Esophagus squamous epithelium (tissue), 4 donors: Measurements from ENCODE around the gene APOBEC2.

Experiments
- CTCF ChIP-seq, 6 experiments: fragments of 450-650 bp in 4 of 6; fragments of 200-600 bp in 2 of 6; sonication (generic) in 2 of 6; IDR thresholded peaks; one replicate each; pipeline ENCODE4 v1.5.1; 2016 to 2019; ENCODE audit warnings: antibody characterized with exemption in 6 of 6, mild to moderate bottlenecking in 4 of 6, moderate library complexity in 4 of 6
- POLR2A ChIP-seq, 4 donors: fragments of 450-650 bp; IDR thresholded peaks; one replicate each; pipeline ENCODE4 v1.6.1; 2017; ENCODE audit warnings: antibody characterized with exemption in 4 of 4, mild to moderate bottlenecking in 4 of 4, moderate library complexity in 3 of 4

GRCh38 chr6:41051873-41052272, 1.1 kb upstream of the APOBEC2 start:
- no peak for TF ChIP-seq POLR2A (IDR thresholded peaks at IDR 0.05)
- TF ChIP-seq CTCF (IDR thresholded peaks at IDR 0.05) = no peak
